NCI-H526 (cell line): ENCODE results near the gene ZDHHC14.

Experiments
- DNase-seq, 2 experiments: peaks; one replicate each; lab custom pipeline; 2025; lab: John Stamatoyannopoulos, UW

The ZDHHC14 gene

GRCh38 chr6:157534134-157534871 is 153.3 kb downstream of the ZDHHC14 start:
- DNase-seq, result no peak

- DNase-seq, result no peak
Observed at GRCh38 chr6:157534977-157535339, 154.0 kb downstream of the ZDHHC14 start.

- DNase-seq, result no peak
Observed at GRCh38 chr6:157535340-157536222, 154.6 kb downstream of the ZDHHC14 start.

GRCh38 chr6:157536223-157536545 is 155.2 kb downstream of the ZDHHC14 start:
- DNase-seq, result no peak

GRCh38 chr6:157537556-157537955 is 156.6 kb downstream of the ZDHHC14 start:
- DNase-seq, result no peak

- no peak for DNase-seq
Observed at GRCh38 chr6:157538168-157538567, 157.2 kb downstream of the ZDHHC14 start.

- DNase-seq, result no peak
Observed at GRCh38 chr6:157538698-157539097, 157.7 kb downstream of the ZDHHC14 start.

- DNase-seq, result no peak
Observed at GRCh38 chr6:157539421-157539822, 158.4 kb downstream of the ZDHHC14 start.

GRCh38 chr6:157539900-157540752 is 159.1 kb downstream of the ZDHHC14 start:
- DNase-seq, result no peak

GRCh38 chr6:157541618-157542413 is 160.8 kb downstream of the ZDHHC14 start:
- DNase-seq, result no peak

GRCh38 chr6:157542414-157543160 is 161.6 kb downstream of the ZDHHC14 start:
- no peak for DNase-seq

- no peak for DNase-seq
Observed at GRCh38 chr6:157546321-157546720, 165.3 kb downstream of the ZDHHC14 start.

- no peak for DNase-seq
Observed at GRCh38 chr6:157547112-157547511, 166.1 kb downstream of the ZDHHC14 start.

- no peak for DNase-seq
Observed at GRCh38 chr6:157548635-157549467, 167.9 kb downstream of the ZDHHC14 start.

GRCh38 chr6:157549468-157549745 is 168.4 kb downstream of the ZDHHC14 start:
- DNase-seq, result no peak

GRCh38 chr6:157550114-157550989 is 169.4 kb downstream of the ZDHHC14 start:
- no peak for DNase-seq

GRCh38 chr6:157551041-157551832 is 170.2 kb downstream of the ZDHHC14 start:
- no peak for DNase-seq

GRCh38 chr6:157552081-157552747 is 171.2 kb downstream of the ZDHHC14 start:
- no peak for DNase-seq
